Endothelial cell of umbilical vein (primary cell): ENCODE data around the gene LPAR1. TPM values are rescaled to one million over a fixed set of nuclear protein-coding genes. Genes with fewer than 3 reads are reported as not detected.

ENCODE experiments used
- BruUV-seq: library from RNA; stranded (reverse); fragments of 400-500 nt; replicated peaks from 2 replicates; lab custom pipeline; 2021; lab: Mats Ljungman, UMichigan
- CTCF ChIA-PET: fragments of 300-600, 350-600 bp; sonication (Branson Sonifier 250); formaldehyde crosslinking; loops from one replicate; lab custom pipeline; 2021; ENCODE audit warnings: antibody characterized with exemption, inconsistent platforms; lab: Charles Lee
- POLR2A ChIA-PET: fragments of 300-600, 350-600 bp; sonication (Branson Sonifier 250); formaldehyde crosslinking; loops from one replicate; lab custom pipeline; 2021; ENCODE audit warnings: antibody characterized with exemption, inconsistent platforms; lab: Charles Lee
- DNase-seq: peaks from one replicate; pipeline ENCODE4 v3.0.0-alpha.2; 2011; ENCODE audit warnings: low read depth, low spot score
- FAIRE-seq: peaks from 2 replicates; lab custom pipeline; 2011; peaks lifted over from hg19 to GRCh38; lab: Jason Lieb, UNC
- H2AFZ ChIP-seq: 2 replicates; pipeline ENCODE4 v1.6.0; 2012; ENCODE audit warnings: low read depth, low read length, control low read depth, inconsistent platforms
- H3K27ac ChIP-seq: 2 replicates; pipeline ENCODE4 v1.5.1; 2011; ENCODE audit warnings: low read depth, mild to moderate bottlenecking, control low read depth, low read length, moderate library complexity; ENCODE audit not compliant: insufficient read depth
- H3K27me3 ChIP-seq, 2 experiments: 2 replicates each; pipeline versions ENCODE4 v1.6.0 to v1.6.1; 2011; ENCODE audit warnings: low read length in 2 of 2, mixed read lengths in 1 of 2; ENCODE audit not compliant: control insufficient read depth in 2 of 2, insufficient read depth in 2 of 2
- H3K36me3 ChIP-seq, 2 experiments: 2 replicates in 1 of 2; 3 replicates in 1 of 2; pipeline ENCODE4 v1.5.1; 2011; ENCODE audit warnings: low read length in 2 of 2, mild to moderate bottlenecking in 1 of 2, moderate library complexity in 1 of 2; ENCODE audit not compliant: control insufficient read depth in 2 of 2, insufficient read depth in 2 of 2; ENCODE audit errors: extremely low read depth in 1 of 2
- H3K4me1 ChIP-seq: 3 replicates; pipeline ENCODE4 v1.5.1; 2011; ENCODE audit warnings: mild to moderate bottlenecking, low read length; ENCODE audit not compliant: control insufficient read depth, insufficient read depth; ENCODE audit errors: extremely low read depth
- H3K4me2 ChIP-seq: 2 replicates; pipeline ENCODE4 v1.6.1; 2011; ENCODE audit warnings: low read length, control low read depth, mixed read lengths; ENCODE audit not compliant: insufficient read depth
- H3K4me3 ChIP-seq, 3 experiments: fragments of 200-600 bp in 1 of 3; sonication (generic), shearing (Covaris generic) in 1 of 3; replicated peaks in 1 of 3; 2 replicates each; pipeline ENCODE4 v1.5.1; 2011 to 2016; ENCODE audit warnings: control low read depth in 3 of 3, low read length in 3 of 3, mild to moderate bottlenecking in 2 of 3, inconsistent platforms in 1 of 3, low read depth in 1 of 3, moderate library complexity in 1 of 3; ENCODE audit not compliant: insufficient read depth in 1 of 3
- H3K79me2 ChIP-seq: 2 replicates; pipeline ENCODE4 v1.6.0; 2012; ENCODE audit warnings: low read length, inconsistent platforms; ENCODE audit not compliant: control insufficient read depth, insufficient read depth
- H3K9ac ChIP-seq: replicated peaks from 2 replicates; pipeline ENCODE3; 2011; ENCODE audit warnings: low read length, control low read depth; ENCODE audit not compliant: insufficient read depth; ENCODE audit errors: extremely low read depth
- H3K9me1 ChIP-seq: replicated peaks from 3 replicates; pipeline ENCODE4 v1.6.0; 2011; ENCODE audit warnings: mild to moderate bottlenecking, low read length; ENCODE audit not compliant: control insufficient read depth, insufficient read depth; ENCODE audit errors: extremely low read depth
- H3K9me3 ChIP-seq: replicated peaks from 2 replicates; pipeline ENCODE4 v1.5.1; 2012; ENCODE audit warnings: low read length, inconsistent platforms; ENCODE audit not compliant: control insufficient read depth, insufficient read depth
- H4K20me1 ChIP-seq: replicated peaks from 2 replicates; pipeline ENCODE3; 2011; ENCODE audit warnings: mild to moderate bottlenecking, low read length; ENCODE audit not compliant: control insufficient read depth, insufficient read depth; ENCODE audit errors: extremely low read depth
- CTCF ChIP-seq, 2 donors: IDR thresholded peaks; 1 replicate in 1 of 2; 2 replicates in 1 of 2; pipeline ENCODE4 v1.5.1; 2011; ENCODE audit warnings: low read length in 2 of 2, mild to moderate bottlenecking in 2 of 2, moderate library complexity in 2 of 2, control low read depth in 1 of 2, inconsistent platforms in 1 of 2, low read depth in 1 of 2; ENCODE audit not compliant: insufficient read depth in 1 of 2; ENCODE audit errors: extremely low read depth in 1 of 2
- EZH2 ChIP-seq: IDR thresholded peaks from 2 replicates; pipeline ENCODE4 v1.6.1; 2012; ENCODE audit warnings: borderline replicate concordance, low read depth, mild to moderate bottlenecking, moderate library complexity, low read length, inconsistent platforms; ENCODE audit not compliant: severe bottlenecking
- FOS ChIP-seq: IDR thresholded peaks from 2 replicates; pipeline ENCODE4 v1.6.1; 2011; ENCODE audit warnings: mild to moderate bottlenecking, low read length, moderate library complexity, borderline replicate concordance; ENCODE audit not compliant: insufficient read depth
- GATA2 ChIP-seq: IDR thresholded peaks from 2 replicates; pipeline ENCODE4 v1.7.0; 2011; ENCODE audit warnings: low read depth, mild to moderate bottlenecking, moderate library complexity, mixed read lengths, low read length; ENCODE audit not compliant: insufficient read length, insufficient read depth
- JUN ChIP-seq: IDR thresholded peaks from 2 replicates; pipeline ENCODE4 v1.6.1; 2011; ENCODE audit warnings: borderline replicate concordance, low read depth; ENCODE audit not compliant: insufficient read length, insufficient read depth
- MAX ChIP-seq: IDR thresholded peaks from 2 replicates; pipeline ENCODE4 v1.6.1; 2011; ENCODE audit not compliant: insufficient read depth, insufficient read length
- MYC ChIP-seq: IDR thresholded peaks from one replicate; pipeline ENCODE4 v1.6.1; 2011; ENCODE audit warnings: mild to moderate bottlenecking, low read depth, low read length
- POLR2A ChIP-seq: IDR thresholded peaks from 2 replicates; pipeline ENCODE4 v1.6.1; 2012; ENCODE audit warnings: low read depth, mild to moderate bottlenecking, control low read depth, low read length
- POLR2AphosphoS5 ChIP-seq: IDR thresholded peaks from 2 replicates; pipeline ENCODE4 v1.6.1; 2012; ENCODE audit warnings: low read depth, mild to moderate bottlenecking, control low read depth, low read length, moderate library complexity; ENCODE audit not compliant: insufficient read depth
- dilution Hi-C: fragments of 300-500 bp; cut with MboI; formaldehyde crosslinking; loops from one replicate; pipeline ENCODE4 v1.15.0; 2019; ENCODE audit warnings: low sequenced_read_pairs; ENCODE audit not compliant: extremely low pct_ligation_motif_present
- intact Hi-C: fragments of 100-400 bp; cut with micrococcal nuclease; formaldehyde crosslinking; loops from one replicate; pipeline ENCODE4 v1.10.0; 2022
- polyA plus RNA-seq, 4 experiments: library from polyadenylated mRNA; depleted of rRNA in 3 of 4; stranded (reverse) in 3 of 4; unstranded in 1 of 4; fragments of >200 nt; gene quantifications; 2 replicates each; pipeline versions ENCODE4 v1.2.1 to v1.2.3, GENCODE V29; 2011 to 2012; ENCODE audit warnings: missing spikeins in 1 of 4
- total RNA-seq: library from RNA; stranded (reverse); gene quantifications from 2 replicates; pipeline ENCODE4 v1.2.3, GENCODE V29; 2021

LPAR1 gene
- total and polyA plus RNA-seq, 2 donors (not counting 3 experiments of a cell fraction or from before 2014, with no cell fraction given): 0.88 to 3.0 TPM

GRCh38 chr9:110936237-110936636 lies 102.0 kb downstream of the LPAR1 start:
- H3K9me1 ChIP-seq: no peaks in the 10 kb centered on the region
- H3K9ac ChIP-seq: no peak overlapping the region
- intact Hi-C loops (no loop called here), dilution Hi-C loops (no loop called here)
- BruUV-seq: no TSS peak
- TF ChIP-seq MAX (no peak), EZH2 (no peak), MYC (no peak), JUN (no peak), FOS (no peak), CTCF (IDR thresholded peaks at IDR 0.05; ENCODE audit: extremely low read depth in 1 of 2, insufficient read depth in 1 of 2, low read depth in 1 of 2, low read length in 2 of 2) (no peak), GATA2 (no peak), POLR2AphosphoS5 (no peak), POLR2A (no peak)
- H4K20me1 ChIP-seq: no peaks in the 10 kb centered on the region
- POLR2A ChIA-PET: no interaction called here
- H2AFZ ChIP-seq: no peak overlapping the region
- no peaks in the 10 kb centered on the region for H3K4me1 ChIP-seq
- H3K79me2 ChIP-seq: no peaks in the 10 kb centered on the region
- no peak for FAIRE-seq
- no peak overlapping the region for H3K4me3 ChIP-seq
- no peak for DNase-seq
- CTCF ChIA-PET: no interaction called here
- no peaks in the 10 kb centered on the region for H3K27me3 ChIP-seq
- H3K36me3 ChIP-seq: no peaks in the 10 kb centered on the region
- no peaks in the 10 kb centered on the region for H3K9me3 ChIP-seq
- H3K4me2 ChIP-seq: no peak overlapping the region
- no peak overlapping the region for H3K27ac ChIP-seq
